ENCODE measurements around the gene DNAH10. TPM values are rescaled to one million over a fixed set of nuclear protein-coding genes. Genes with fewer than 3 reads are reported as not detected.

The DNAH10 gene
- total RNA-seq, 1 experiment from 2014 or later = not detected

DNA sequence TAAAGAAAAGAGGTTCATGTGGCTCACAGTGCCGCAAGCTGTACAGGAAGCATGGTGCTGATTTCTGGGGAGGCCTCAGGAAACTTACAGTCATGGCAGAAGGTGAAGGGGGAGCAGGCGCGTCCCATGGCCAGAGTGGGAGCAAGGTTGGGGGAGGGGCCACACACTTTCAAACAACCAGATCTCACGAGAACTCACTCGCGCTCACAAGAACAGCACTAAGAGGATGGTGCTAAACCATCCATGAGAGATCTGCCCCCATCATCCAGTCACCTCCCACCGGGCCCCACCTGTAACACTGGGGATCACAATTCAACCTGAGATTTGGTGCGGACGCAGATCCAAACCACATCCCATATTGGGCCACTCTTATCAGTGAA, 130.1 kb downstream of the DNAH10 start:
- DNase-seq = no peak

DNA sequence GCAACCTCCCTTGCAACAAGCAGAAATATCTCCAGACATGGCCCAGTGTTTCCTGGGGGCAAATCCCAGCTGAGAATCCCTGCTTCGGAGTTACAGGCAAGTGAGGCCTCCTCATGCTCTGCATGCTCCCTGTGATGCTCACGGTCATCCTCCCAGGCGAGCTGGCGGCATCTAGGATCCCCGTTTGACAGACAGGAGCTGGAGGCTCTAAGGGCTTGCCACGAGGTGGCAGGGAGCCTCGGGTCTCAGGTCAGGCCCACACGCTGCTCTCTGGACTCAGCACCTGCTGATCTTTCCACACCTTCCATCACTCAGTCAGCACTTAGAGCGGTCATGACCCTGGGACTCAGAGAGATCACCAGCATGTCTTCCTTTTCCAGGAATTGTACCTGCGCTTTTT, 130.8 kb downstream of the DNAH10 start:
- CTCF ChIA-PET = no interaction called here
- Histone ChIP-seq H3K4me3 (no peak overlapping the region), H3K4me1 (replicated peaks; ENCODE audit: insufficient read depth) (no peaks in the 10 kb centered on the region), H3K4me2 (no peak overlapping the region), H3K27ac (no peak overlapping the region), H3K79me2 (ENCODE audit: low read depth) (no peaks in the 10 kb centered on the region), H3K27me3 (ENCODE audit: insufficient read depth, low read depth) (peaks cover 96% of the 10 kb centered on the region), H3K9me2 (ENCODE audit: insufficient read depth) (no peaks in the 10 kb centered on the region), H3F3A (ENCODE audit: insufficient read depth, low read depth) (no peaks in the 10 kb centered on the region), H2AFZ (no peak overlapping the region), H3K36me3 (ENCODE audit: low read depth) (no peaks in the 10 kb centered on the region), H3K9me3 (ENCODE audit: insufficient read depth, low read depth) (no peaks in the 10 kb centered on the region), H4K20me1 (ENCODE audit: insufficient read depth) (no peaks in the 10 kb centered on the region)
- POLR2A ChIA-PET (ENCODE audit: unreplicated experiment) = no interaction called here
- no TSS peak for BruUV-seq (replicated peaks)
- TF ChIP-seq, protein P1, sequence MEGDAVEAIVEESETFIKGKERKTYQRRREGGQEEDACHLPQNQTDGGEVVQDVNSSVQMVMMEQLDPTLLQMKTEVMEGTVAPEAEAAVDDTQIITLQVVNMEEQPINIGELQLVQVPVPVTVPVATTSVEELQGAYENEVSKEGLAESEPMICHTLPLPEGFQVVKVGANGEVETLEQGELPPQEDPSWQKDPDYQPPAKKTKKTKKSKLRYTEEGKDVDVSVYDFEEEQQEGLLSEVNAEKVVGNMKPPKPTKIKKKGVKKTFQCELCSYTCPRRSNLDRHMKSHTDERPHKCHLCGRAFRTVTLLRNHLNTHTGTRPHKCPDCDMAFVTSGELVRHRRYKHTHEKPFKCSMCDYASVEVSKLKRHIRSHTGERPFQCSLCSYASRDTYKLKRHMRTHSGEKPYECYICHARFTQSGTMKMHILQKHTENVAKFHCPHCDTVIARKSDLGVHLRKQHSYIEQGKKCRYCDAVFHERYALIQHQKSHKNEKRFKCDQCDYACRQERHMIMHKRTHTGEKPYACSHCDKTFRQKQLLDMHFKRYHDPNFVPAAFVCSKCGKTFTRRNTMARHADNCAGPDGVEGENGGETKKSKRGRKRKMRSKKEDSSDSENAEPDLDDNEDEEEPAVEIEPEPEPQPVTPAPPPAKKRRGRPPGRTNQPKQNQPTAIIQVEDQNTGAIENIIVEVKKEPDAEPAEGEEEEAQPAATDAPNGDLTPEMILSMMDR (conservative IDR thresholded peaks at IDR 0.05) = no peak
- TF ChIP-seq EZH2 (IDR thresholded peaks at IDR 0.05; ENCODE audit: low read depth) = no peak
- intact Hi-C loops (cut with micrococcal nuclease; ENCODE audit: unreplicated experiment) = no loop called here
- DNase-seq = no peak

More for the DNA sequence above, 130.1 kb downstream of the DNAH10 start:
- POLR2A ChIA-PET (ENCODE audit: unreplicated experiment) = no interaction called here
- H3K4me3 ChIP-seq = no peak overlapping the region
- H3F3A ChIP-seq (ENCODE audit: insufficient read depth, low read depth) = no peaks in the 10 kb centered on the region
- no peak overlapping the region for H2AFZ ChIP-seq
- no peaks in the 10 kb centered on the region for H3K36me3 ChIP-seq (ENCODE audit: low read depth)
- no peaks in the 10 kb centered on the region for H4K20me1 ChIP-seq (ENCODE audit: insufficient read depth)
- H3K4me1 ChIP-seq (replicated peaks; ENCODE audit: insufficient read depth) = no peaks in the 10 kb centered on the region
- CTCF ChIA-PET = no interaction called here
- intact Hi-C loops (cut with micrococcal nuclease; ENCODE audit: unreplicated experiment) = no loop called here
- H3K9me2 ChIP-seq (ENCODE audit: insufficient read depth) = no peaks in the 10 kb centered on the region
- H3K27ac ChIP-seq = no peak overlapping the region
- BruUV-seq (replicated peaks) = no TSS peak
- H3K4me2 ChIP-seq = no peak overlapping the region
- peaks cover 94% of the 10 kb centered on the region for H3K27me3 ChIP-seq (ENCODE audit: insufficient read depth, low read depth)
- TF ChIP-seq, protein P1 (conservative IDR thresholded peaks at IDR 0.05) = no peak
- no peak for TF ChIP-seq EZH2 (IDR thresholded peaks at IDR 0.05; ENCODE audit: low read depth)
- H3K79me2 ChIP-seq (ENCODE audit: low read depth) = no peaks in the 10 kb centered on the region
- H3K9me3 ChIP-seq (ENCODE audit: insufficient read depth, low read depth) = no peaks in the 10 kb centered on the region

DNA sequence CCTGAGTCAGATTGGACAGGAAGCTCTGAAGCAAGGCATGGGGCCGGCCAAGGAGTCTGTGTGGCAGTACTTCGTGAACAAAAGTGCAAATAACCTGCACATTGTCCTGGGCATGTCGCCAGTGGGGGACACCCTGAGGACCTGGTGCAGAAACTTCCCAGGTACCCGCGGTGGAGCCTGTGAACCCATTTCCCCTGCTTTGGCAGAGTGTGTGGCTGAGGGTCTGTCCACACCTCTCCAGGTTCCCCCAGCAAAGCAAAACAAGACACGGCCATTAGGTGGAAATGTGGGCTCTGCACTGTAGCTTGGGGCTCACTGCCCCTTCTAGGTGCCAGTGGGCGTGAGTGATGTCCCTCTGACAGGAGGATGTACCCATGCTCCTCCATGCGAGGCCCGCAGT, 131.2 kb downstream of the DNAH10 start:
- no peak overlapping the region for H3K4me2 ChIP-seq
- peaks cover 96% of the 10 kb centered on the region for H3K27me3 ChIP-seq (ENCODE audit: insufficient read depth, low read depth)
- H3K4me3 ChIP-seq = no peak overlapping the region
- H4K20me1 ChIP-seq (ENCODE audit: insufficient read depth) = no peaks in the 10 kb centered on the region
- H3K9me2 ChIP-seq (ENCODE audit: insufficient read depth) = no peaks in the 10 kb centered on the region
- intact Hi-C loops (cut with micrococcal nuclease; ENCODE audit: unreplicated experiment) = no loop called here
- H3K9me3 ChIP-seq (ENCODE audit: insufficient read depth, low read depth) = no peaks in the 10 kb centered on the region
- H3K27ac ChIP-seq = no peak overlapping the region
- no peak for TF ChIP-seq EZH2 (IDR thresholded peaks at IDR 0.05; ENCODE audit: low read depth)
- TF ChIP-seq, protein P1 (conservative IDR thresholded peaks at IDR 0.05) = no peak
- CTCF ChIA-PET = no interaction called here
- H3F3A ChIP-seq (ENCODE audit: insufficient read depth, low read depth) = no peaks in the 10 kb centered on the region
- DNase-seq = no peak
- no TSS peak for BruUV-seq (replicated peaks)
- H3K79me2 ChIP-seq (ENCODE audit: low read depth) = no peaks in the 10 kb centered on the region
- no peaks in the 10 kb centered on the region for H3K36me3 ChIP-seq (ENCODE audit: low read depth)
- H2AFZ ChIP-seq = no peak overlapping the region
- no peaks in the 10 kb centered on the region for H3K4me1 ChIP-seq (replicated peaks; ENCODE audit: insufficient read depth)
- POLR2A ChIA-PET (ENCODE audit: unreplicated experiment) = no interaction called here
